ENCODE data around the gene INAFM2.

DNA sequence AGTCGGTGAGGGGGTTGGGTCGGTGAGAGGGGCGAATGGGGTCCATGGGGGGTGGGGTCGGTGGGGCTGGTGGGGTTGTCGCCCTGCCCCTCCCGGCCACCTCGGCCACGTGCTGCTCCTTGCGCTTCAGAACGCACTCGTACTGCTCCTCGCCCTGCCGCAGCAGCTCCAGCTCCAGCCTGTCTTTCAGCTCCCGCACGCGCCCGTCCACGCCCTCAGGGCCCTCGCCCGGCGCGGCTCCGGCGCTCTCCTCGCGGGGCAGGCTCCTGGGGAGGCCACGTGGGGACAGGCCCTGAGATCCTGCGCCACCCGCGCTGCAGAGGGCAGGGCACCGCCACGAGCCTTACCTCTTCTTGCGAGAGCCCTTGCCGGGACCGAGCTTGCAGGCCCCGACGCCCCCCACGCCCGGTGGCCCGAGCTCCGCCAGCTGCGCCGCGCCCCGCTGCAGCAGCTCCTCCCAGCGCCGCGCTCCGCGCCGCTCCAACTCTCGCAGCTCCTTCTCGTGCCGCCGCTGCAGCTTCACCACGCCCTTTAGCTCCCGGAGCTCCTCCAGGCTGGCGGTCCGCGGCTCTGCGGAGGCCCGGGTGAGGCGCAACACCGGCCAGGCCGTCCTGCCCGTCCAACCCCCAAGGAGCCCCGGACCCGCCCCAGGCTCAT lies 32.4 kb upstream of the INAFM2 start:
- TF ChIP-seq, protein P1, sequence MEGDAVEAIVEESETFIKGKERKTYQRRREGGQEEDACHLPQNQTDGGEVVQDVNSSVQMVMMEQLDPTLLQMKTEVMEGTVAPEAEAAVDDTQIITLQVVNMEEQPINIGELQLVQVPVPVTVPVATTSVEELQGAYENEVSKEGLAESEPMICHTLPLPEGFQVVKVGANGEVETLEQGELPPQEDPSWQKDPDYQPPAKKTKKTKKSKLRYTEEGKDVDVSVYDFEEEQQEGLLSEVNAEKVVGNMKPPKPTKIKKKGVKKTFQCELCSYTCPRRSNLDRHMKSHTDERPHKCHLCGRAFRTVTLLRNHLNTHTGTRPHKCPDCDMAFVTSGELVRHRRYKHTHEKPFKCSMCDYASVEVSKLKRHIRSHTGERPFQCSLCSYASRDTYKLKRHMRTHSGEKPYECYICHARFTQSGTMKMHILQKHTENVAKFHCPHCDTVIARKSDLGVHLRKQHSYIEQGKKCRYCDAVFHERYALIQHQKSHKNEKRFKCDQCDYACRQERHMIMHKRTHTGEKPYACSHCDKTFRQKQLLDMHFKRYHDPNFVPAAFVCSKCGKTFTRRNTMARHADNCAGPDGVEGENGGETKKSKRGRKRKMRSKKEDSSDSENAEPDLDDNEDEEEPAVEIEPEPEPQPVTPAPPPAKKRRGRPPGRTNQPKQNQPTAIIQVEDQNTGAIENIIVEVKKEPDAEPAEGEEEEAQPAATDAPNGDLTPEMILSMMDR (conservative IDR thresholded peaks at IDR 0.05; ENCODE audit: low read depth in 2 of 2) = no peak
- no peak for TF ChIP-seq JUNB (IDR thresholded peaks at IDR 0.05; ENCODE audit: unreplicated experiment)
- peak; percentile 52 for TF ChIP-seq EZH2 (IDR thresholded peaks at IDR 0.05; ENCODE audit: low read depth, unreplicated experiment)
- TF ChIP-seq, protein P2, sequence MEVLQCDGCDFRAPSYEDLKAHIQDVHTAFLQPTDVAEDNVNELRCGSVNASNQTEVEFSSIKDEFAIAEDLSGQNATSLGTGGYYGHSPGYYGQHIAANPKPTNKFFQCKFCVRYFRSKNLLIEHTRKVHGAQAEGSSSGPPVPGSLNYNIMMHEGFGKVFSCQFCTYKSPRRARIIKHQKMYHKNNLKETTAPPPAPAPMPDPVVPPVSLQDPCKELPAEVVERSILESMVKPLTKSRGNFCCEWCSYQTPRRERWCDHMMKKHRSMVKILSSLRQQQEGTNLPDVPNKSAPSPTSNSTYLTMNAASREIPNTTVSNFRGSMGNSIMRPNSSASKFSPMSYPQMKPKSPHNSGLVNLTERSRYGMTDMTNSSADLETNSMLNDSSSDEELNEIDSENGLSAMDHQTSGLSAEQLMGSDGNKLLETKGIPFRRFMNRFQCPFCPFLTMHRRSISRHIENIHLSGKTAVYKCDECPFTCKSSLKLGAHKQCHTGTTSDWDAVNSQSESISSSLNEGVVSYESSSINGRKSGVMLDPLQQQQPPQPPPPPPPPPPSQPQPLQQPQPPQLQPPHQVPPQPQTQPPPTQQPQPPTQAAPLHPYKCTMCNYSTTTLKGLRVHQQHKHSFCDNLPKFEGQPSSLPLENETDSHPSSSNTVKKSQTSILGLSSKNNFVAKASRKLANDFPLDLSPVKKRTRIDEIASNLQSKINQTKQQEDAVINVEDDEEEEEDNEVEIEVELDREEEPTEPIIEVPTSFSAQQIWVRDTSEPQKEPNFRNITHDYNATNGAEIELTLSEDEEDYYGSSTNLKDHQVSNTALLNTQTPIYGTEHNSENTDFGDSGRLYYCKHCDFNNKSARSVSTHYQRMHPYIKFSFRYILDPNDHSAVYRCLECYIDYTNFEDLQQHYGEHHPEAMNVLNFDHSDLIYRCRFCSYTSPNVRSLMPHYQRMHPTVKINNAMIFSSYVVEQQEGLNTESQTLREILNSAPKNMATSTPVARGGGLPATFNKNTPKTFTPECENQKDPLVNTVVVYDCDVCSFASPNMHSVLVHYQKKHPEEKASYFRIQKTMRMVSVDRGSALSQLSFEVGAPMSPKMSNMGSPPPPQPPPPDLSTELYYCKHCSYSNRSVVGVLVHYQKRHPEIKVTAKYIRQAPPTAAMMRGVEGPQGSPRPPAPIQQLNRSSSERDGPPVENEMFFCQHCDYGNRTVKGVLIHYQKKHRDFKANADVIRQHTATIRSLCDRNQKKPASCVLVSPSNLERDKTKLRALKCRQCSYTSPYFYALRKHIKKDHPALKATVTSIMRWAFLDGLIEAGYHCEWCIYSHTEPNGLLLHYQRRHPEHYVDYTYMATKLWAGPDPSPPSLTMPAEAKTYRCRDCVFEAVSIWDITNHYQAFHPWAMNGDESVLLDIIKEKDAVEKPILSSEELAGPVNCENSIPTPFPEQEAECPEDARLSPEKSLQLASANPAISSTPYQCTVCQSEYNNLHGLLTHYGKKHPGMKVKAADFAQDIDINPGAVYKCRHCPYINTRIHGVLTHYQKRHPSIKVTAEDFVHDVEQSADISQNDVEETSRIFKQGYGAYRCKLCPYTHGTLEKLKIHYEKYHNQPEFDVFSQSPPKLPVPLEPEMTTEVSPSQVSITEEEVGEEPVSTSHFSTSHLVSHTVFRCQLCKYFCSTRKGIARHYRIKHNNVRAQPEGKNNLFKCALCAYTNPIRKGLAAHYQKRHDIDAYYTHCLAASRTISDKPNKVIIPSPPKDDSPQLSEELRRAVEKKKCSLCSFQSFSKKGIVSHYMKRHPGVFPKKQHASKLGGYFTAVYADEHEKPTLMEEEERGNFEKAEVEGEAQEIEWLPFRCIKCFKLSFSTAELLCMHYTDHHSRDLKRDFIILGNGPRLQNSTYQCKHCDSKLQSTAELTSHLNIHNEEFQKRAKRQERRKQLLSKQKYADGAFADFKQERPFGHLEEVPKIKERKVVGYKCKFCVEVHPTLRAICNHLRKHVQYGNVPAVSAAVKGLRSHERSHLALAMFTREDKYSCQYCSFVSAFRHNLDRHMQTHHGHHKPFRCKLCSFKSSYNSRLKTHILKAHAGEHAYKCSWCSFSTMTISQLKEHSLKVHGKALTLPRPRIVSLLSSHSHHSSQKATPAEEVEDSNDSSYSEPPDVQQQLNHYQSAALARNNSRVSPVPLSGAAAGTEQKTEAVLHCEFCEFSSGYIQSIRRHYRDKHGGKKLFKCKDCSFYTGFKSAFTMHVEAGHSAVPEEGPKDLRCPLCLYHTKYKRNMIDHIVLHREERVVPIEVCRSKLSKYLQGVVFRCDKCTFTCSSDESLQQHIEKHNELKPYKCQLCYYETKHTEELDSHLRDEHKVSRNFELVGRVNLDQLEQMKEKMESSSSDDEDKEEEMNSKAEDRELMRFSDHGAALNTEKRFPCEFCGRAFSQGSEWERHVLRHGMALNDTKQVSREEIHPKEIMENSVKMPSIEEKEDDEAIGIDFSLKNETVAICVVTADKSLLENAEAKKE (CRISPR knock-in tag; IDR thresholded peaks at IDR 0.05) = no peak
- TF ChIP-seq POLR2AphosphoS5 (IDR thresholded peaks at IDR 0.05; ENCODE audit: low read depth) = 0 out of 2 replicates have a peak, but pooled peaks have one; percentile 13
- no peak for TF ChIP-seq REST (IDR thresholded peaks at IDR 0.05; ENCODE audit: unreplicated experiment)
- no peak for TF ChIP-seq CREB1 (CRISPR knock-in tag; IDR thresholded peaks at IDR 0.05; ENCODE audit: low read depth)
- TF ChIP-seq EZH2phosphoT487 (IDR thresholded peaks at IDR 0.05; ENCODE audit: unreplicated experiment) = no peak
- TF ChIP-seq ZNF114 (CRISPR knock-in tag; IDR thresholded peaks at IDR 0.05) = no peak
- no peak for TF ChIP-seq ETS1 (IDR thresholded peaks at IDR 0.05)
- TF ChIP-seq STAT1 (IDR thresholded peaks at IDR 0.05; ENCODE audit: unreplicated experiment) = no peak
- TF ChIP-seq ZNF331 (CRISPR knock-in tag; IDR thresholded peaks at IDR 0.05; ENCODE audit: low read depth) = no peak

Measured in GM23338 (cell line).